PC-9 (cell line): ENCODE measurements around the gene TSHB. TPM values are rescaled to one million over a fixed set of nuclear protein-coding genes. Genes with fewer than 3 reads are reported as not detected.
A peak's percentile ranks its signal among the peaks of the same experiment; 100 is the strongest.

ENCODE experiments used
- BruUV-seq: library from RNA; stranded (reverse); fragments of 400-500 nt; replicated peaks from 2 replicates; lab custom pipeline; 2021; lab: Mats Ljungman, UMichigan
- CTCF ChIA-PET: fragments of 300-600 bp; sonication (Branson Sonifier 250); formaldehyde crosslinking; loops from one replicate; lab custom pipeline; 2022; ENCODE audit warnings: antibody characterized with exemption; lab: Charles Lee
- POLR2A ChIA-PET: fragments of 300-600 bp; sonication (Branson Sonifier 250); formaldehyde crosslinking; loops from one replicate; lab custom pipeline; 2022; ENCODE audit warnings: antibody characterized with exemption; ENCODE audit not compliant: unreplicated experiment; lab: Charles Lee
- DNase-seq, 2 experiments: peaks; one replicate each; pipeline versions ENCODE4 v3.0.0 to v3.0.0-alpha.2; 2015 to 2022; ENCODE audit warnings: mixed read lengths in 1 of 2
- H2AFZ ChIP-seq: fragments of 200-600 bp; sonication (generic); 2 replicates; pipeline ENCODE4 v1.8.1; 2017; ENCODE audit warnings: antibody characterized with exemption
- H3F3A ChIP-seq: fragments of 200-600 bp; sonication (generic); 2 replicates; pipeline ENCODE4 v1.8.1; 2017; ENCODE audit warnings: antibody characterized with exemption, mild to moderate bottlenecking, low read depth; ENCODE audit not compliant: insufficient read depth
- H3K27ac ChIP-seq: fragments of 200-600 bp; sonication (generic); 2 replicates; pipeline ENCODE4 v1.6.1; 2016; ENCODE audit warnings: mixed run types
- H3K27me3 ChIP-seq: fragments of 200-600 bp; sonication (generic); 2 replicates; pipeline ENCODE4 v1.6.1; 2016; ENCODE audit warnings: low read depth, mixed run types; ENCODE audit not compliant: insufficient read depth
- H3K36me3 ChIP-seq: fragments of 200-600 bp; sonication (generic); 2 replicates; pipeline ENCODE4 v1.6.1; 2016; ENCODE audit warnings: low read depth, mixed run types
- H3K4me1 ChIP-seq: fragments of 200-600 bp; sonication (generic); replicated peaks from 2 replicates; pipeline ENCODE4 v1.6.1; 2016; ENCODE audit warnings: mixed run types; ENCODE audit not compliant: insufficient read depth
- H3K4me2 ChIP-seq: fragments of 200-600 bp; sonication (generic); 2 replicates; pipeline ENCODE4 v1.6.1; 2017; ENCODE audit warnings: mixed run types
- H3K4me3 ChIP-seq: fragments of 200-600 bp; sonication (generic); 2 replicates; pipeline ENCODE4 v1.6.1; 2016; ENCODE audit warnings: mixed run types
- H3K79me2 ChIP-seq: fragments of 200-600 bp; sonication (generic); 2 replicates; pipeline ENCODE4 v1.6.1; 2017; ENCODE audit warnings: low read depth, mixed run types
- H3K9me2 ChIP-seq: fragments of 200-600 bp; sonication (generic); 2 replicates; pipeline ENCODE4 v1.8.1; 2017; ENCODE audit warnings: mild to moderate bottlenecking; ENCODE audit not compliant: insufficient read depth
- H3K9me3 ChIP-seq: fragments of 200-600 bp; sonication (generic); 2 replicates; pipeline ENCODE4 v1.8.1; 2016; ENCODE audit warnings: low read depth; ENCODE audit not compliant: insufficient read depth
- H4K20me1 ChIP-seq: fragments of 200-600 bp; sonication (generic); 2 replicates; pipeline ENCODE4 v1.8.1; 2017; ENCODE audit not compliant: insufficient read depth
- EZH2 ChIP-seq: fragments of 200-600 bp; sonication (generic); IDR thresholded peaks from 2 replicates; pipeline ENCODE4 v1.8.0; 2017; ENCODE audit warnings: antibody characterized with exemption, low read depth
- intact Hi-C: fragments of 100-400 bp; cut with micrococcal nuclease; formaldehyde crosslinking; loops from one replicate; pipeline ENCODE4 v1.10.0; 2022; ENCODE audit not compliant: unreplicated experiment
- total RNA-seq: library from RNA; stranded (reverse); gene quantifications from 2 replicates; pipeline ENCODE4 v1.2.3, GENCODE V29; 2021
- TF ChIP-seq, protein P1 (sequence below): fragments of 200-600 bp; sonication (generic); conservative IDR thresholded peaks from 2 replicates; pipeline ENCODE4 v1.6.1; 2017; ENCODE audit warnings: mixed run types, antibody characterized with exemption, mild to moderate bottlenecking, moderate library complexity

The TSHB gene
- total RNA-seq, 1 experiment from 2014 or later = not detected

DNA sequence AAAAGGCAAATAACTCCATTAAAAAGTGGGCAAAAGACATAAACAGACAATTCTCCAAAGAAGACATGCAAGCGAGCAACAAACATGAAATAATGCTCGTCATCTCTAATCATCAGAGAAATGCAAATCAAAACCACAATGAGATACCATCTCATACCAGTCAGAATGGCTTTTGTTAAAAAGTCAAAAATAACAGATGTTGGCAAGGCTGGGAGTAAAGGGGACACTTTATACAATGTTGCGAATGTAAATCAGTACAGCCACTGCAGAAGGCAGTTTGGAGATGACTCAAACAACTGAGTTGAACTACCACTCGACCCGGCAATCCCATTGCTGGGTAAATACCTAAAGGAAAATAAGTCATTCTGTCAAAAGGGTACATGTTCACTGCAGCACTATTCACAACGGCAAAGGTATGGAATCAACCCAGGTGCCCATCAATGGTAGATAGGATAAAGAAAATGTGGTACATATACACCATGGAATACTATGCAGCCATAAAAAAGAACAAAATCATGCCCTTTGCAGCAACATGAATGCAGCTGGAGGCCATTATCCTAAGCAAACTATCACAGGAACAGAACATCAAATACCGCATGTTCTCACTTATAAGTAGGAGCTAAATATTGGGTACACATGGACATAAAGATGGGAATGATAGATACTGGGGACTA is 33.7 kb downstream of the TSHB start:
- intact Hi-C loops = loop anchor here (1.0 to 10.0 kb wide), 5 partner anchors 35 to 361 kb away; no protein-coding TSS in a partner anchor
- H3K4me2 ChIP-seq = peak overlapping the region; percentile 75
- POLR2A ChIA-PET = interaction anchor here (0.5 kb wide), 1 partner anchor 321 kb away, joined by 3 read pairs; no protein-coding TSS in a partner anchor
- no peak overlapping the region for H2AFZ ChIP-seq
- peak overlapping the region; percentile 49; the same call in 1 of the 2 replicates for H3K4me3 ChIP-seq
- no peaks in the 10 kb centered on the region for H3K9me2 ChIP-seq
- H4K20me1 ChIP-seq = no peaks in the 10 kb centered on the region
- no peaks in the 10 kb centered on the region for H3K27me3 ChIP-seq
- TF ChIP-seq, protein P1, sequence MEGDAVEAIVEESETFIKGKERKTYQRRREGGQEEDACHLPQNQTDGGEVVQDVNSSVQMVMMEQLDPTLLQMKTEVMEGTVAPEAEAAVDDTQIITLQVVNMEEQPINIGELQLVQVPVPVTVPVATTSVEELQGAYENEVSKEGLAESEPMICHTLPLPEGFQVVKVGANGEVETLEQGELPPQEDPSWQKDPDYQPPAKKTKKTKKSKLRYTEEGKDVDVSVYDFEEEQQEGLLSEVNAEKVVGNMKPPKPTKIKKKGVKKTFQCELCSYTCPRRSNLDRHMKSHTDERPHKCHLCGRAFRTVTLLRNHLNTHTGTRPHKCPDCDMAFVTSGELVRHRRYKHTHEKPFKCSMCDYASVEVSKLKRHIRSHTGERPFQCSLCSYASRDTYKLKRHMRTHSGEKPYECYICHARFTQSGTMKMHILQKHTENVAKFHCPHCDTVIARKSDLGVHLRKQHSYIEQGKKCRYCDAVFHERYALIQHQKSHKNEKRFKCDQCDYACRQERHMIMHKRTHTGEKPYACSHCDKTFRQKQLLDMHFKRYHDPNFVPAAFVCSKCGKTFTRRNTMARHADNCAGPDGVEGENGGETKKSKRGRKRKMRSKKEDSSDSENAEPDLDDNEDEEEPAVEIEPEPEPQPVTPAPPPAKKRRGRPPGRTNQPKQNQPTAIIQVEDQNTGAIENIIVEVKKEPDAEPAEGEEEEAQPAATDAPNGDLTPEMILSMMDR = no peak
- no peak for TF ChIP-seq EZH2
- H3K9me3 ChIP-seq = no peaks in the 10 kb centered on the region
- peak; percentile 33 to 86 for DNase-seq
- H3K4me1 ChIP-seq = peaks cover 54% of the 10 kb centered on the region
- peak overlapping the region; percentile 96 for H3K27ac ChIP-seq
- peaks cover 28% of the 10 kb centered on the region; the same call in 1 of the 2 replicates for H3K36me3 ChIP-seq
- BruUV-seq = no TSS peak
- CTCF ChIA-PET = no interaction called here
- H3F3A ChIP-seq = peaks cover 43% of the 10 kb centered on the region
- H3K79me2 ChIP-seq = peaks cover 28% of the 10 kb centered on the region

DNA sequence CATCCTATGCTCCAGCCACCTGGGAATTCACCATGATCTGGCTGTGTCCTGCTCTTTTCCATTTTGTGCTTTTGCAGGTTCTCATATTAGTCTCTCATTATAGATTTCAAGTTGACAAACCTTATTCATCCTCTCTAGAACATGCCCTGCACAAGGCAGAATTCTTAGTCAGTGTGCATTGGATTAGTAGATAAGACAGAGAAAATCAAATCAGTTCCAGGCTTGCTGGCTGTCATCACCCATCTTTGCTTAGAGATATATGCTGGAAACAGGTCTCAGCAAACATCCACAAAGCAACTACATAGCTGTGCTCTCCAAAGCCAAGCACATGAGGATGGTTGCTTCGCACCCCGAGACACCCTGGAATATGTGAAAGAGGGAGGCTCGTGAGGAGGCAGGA is 34.8 kb downstream of the TSHB start:
- H3K4me2 ChIP-seq = 0 out of 2 replicates have a peak overlapping the region, but pooled peaks have one; percentile 75
- H3K4me3 ChIP-seq = no peak overlapping the region
- H4K20me1 ChIP-seq = no peaks in the 10 kb centered on the region
- peaks cover 25% of the 10 kb centered on the region for H3K79me2 ChIP-seq
- TF ChIP-seq EZH2 = no peak
- TF ChIP-seq, protein P1 = no peak
- no peaks in the 10 kb centered on the region for H3K27me3 ChIP-seq
- no peak overlapping the region for H2AFZ ChIP-seq
- peaks cover 20% of the 10 kb centered on the region; the same call in 1 of the 2 replicates for H3K36me3 ChIP-seq
- ChIA-PET POLR2A (interaction anchor here (0.5 to 0.6 kb wide), 3 partner anchors 23 to 670 kb away, joined by 3 to 5 read pairs (median 4); no protein-coding TSS in a partner anchor), CTCF (no interaction called here)
- H3F3A ChIP-seq = peaks cover 43% of the 10 kb centered on the region
- no peaks in the 10 kb centered on the region for H3K9me3 ChIP-seq
- H3K9me2 ChIP-seq = no peaks in the 10 kb centered on the region
- peaks cover 60% of the 10 kb centered on the region for H3K4me1 ChIP-seq
- no peak for DNase-seq
- peak overlapping the region; percentile 96; the same call in 1 of the 2 replicates for H3K27ac ChIP-seq
- intact Hi-C loops = loop anchor here (5.0 to 10.0 kb wide), 2 partner anchors 113 to 360 kb away; no protein-coding TSS in a partner anchor
- BruUV-seq = no TSS peak

DNA sequence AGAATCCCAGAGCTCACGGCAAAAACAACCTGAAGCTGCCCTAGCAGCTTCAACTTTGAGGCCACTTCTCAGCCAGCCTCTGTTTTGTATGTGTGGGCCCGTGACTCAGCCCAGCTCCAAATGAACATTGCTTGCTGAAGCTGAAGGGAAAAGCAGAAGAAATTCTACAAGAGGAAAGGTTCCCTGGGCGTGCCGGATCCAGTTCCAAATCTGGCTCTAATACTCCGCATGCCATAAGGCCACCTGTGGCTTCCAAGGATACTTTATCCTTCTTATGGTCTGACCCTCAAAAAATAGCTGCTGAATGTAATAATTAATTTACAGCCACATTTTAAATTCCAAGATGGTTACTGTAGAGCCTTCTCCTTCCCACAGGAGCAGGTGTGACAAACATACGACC is 35.4 kb downstream of the TSHB start:
- Histone ChIP-seq H3K4me2 (peak overlapping the region; percentile 10; the same call in 1 of the 2 replicates), H3K27ac (peak overlapping the region; percentile 96; the same call in 1 of the 2 replicates), H4K20me1 (no peaks in the 10 kb centered on the region), H3K9me3 (no peaks in the 10 kb centered on the region), H3K4me3 (no peak overlapping the region), H3K27me3 (no peaks in the 10 kb centered on the region), H2AFZ (no peak overlapping the region), H3K9me2 (no peaks in the 10 kb centered on the region), H3K4me1 (peaks cover 63% of the 10 kb centered on the region), H3K79me2 (peaks cover 20% of the 10 kb centered on the region), H3F3A (peaks cover 48% of the 10 kb centered on the region), H3K36me3 (peaks cover 18% of the 10 kb centered on the region; the same call in 1 of the 2 replicates)
- intact Hi-C loops = loop anchor here (10.0 kb wide), 1 partner anchor 360 kb away; no protein-coding TSS in a partner anchor
- BruUV-seq = no TSS peak
- TF ChIP-seq, protein P1 = no peak
- no peak for TF ChIP-seq EZH2
- DNase-seq = peak; percentile 52 to 57
- ChIA-PET CTCF (no interaction called here), POLR2A (interaction anchor here (0.5 to 0.7 kb wide), 5 partner anchors 23 to 1923 kb away, joined by 3 to 11 read pairs (median 5); no protein-coding TSS in a partner anchor)
